GM18520 (cell line): ENCODE measurements around the gene WIPI1.
"Not testable (repeated sequence)": the region's sequence is repeated elsewhere in the genome, so short reads cannot be mapped to it uniquely, and the experiment has no call there.

Experiments
- ATAC-seq: cut with Tn5 transposase; IDR thresholded peaks from one replicate; pipeline ENCODE4 v1.9.1; 2021; ENCODE audit not compliant: unreplicated experiment

WIPI1 gene

GRCh38 chr17:68457168-68457538 lies at the start of gene WIPI1:
Gene WIPI1, minus strand, starts transcription at chr17:68457496. Its CDS starts 75 bp downstream, at chr17:68457421.
- peak; percentile 7 for ATAC-seq

GRCh38 chr17:68505951-68506350 lies 48.7 kb upstream of the WIPI1 start:
- no peak for ATAC-seq

- ATAC-seq, result no peak
These were observed 43.8 kb upstream of the WIPI1 start for GRCh38 chr17:68501074-68501473.

- ATAC-seq, result no peak
These were observed 42.3 kb upstream of the WIPI1 start for GRCh38 chr17:68499587-68499986.

GRCh38 chr17:68498479-68499326 lies 41.4 kb upstream of the WIPI1 start:
- no peak for ATAC-seq

GRCh38 chr17:68497885-68498319 lies 40.6 kb upstream of the WIPI1 start:
- peak; percentile 90 for ATAC-seq

- ATAC-seq, result no peak
These were observed 37.8 kb upstream of the WIPI1 start for GRCh38 chr17:68495081-68495480.

GRCh38 chr17:68492394-68493054 lies 35.2 kb upstream of the WIPI1 start:
- not testable (repeated sequence) for ATAC-seq

GRCh38 chr17:68491381-68492231 lies 34.3 kb upstream of the WIPI1 start:
- no peak for ATAC-seq

GRCh38 chr17:68489919-68490318 lies 32.6 kb upstream of the WIPI1 start:
- ATAC-seq, result no peak

- ATAC-seq, result no peak
These were observed 27.2 kb upstream of the WIPI1 start for GRCh38 chr17:68484458-68484857.

- no peak for ATAC-seq
These were observed 25.3 kb upstream of the WIPI1 start for GRCh38 chr17:68482576-68483041.

- ATAC-seq, result no peak
These were observed 23.6 kb upstream of the WIPI1 start for GRCh38 chr17:68480885-68481284.

GRCh38 chr17:68470961-68471360 lies 13.7 kb upstream of the WIPI1 start:
- ATAC-seq, result no peak

GRCh38 chr17:68468788-68469187 lies 11.5 kb upstream of the WIPI1 start:
- no peak for ATAC-seq

GRCh38 chr17:68468334-68468733 lies 11.0 kb upstream of the WIPI1 start:
- no peak for ATAC-seq

GRCh38 chr17:68463211-68464019 lies 6.1 kb upstream of the WIPI1 start:
- no peak for ATAC-seq

- no peak for ATAC-seq
These were observed 5.3 kb upstream of the WIPI1 start for GRCh38 chr17:68462381-68463210.

- ATAC-seq, result no peak
These were observed 4.3 kb upstream of the WIPI1 start for GRCh38 chr17:68461589-68461988.

- no peak for ATAC-seq
These were observed 3.8 kb upstream of the WIPI1 start for GRCh38 chr17:68461122-68461539.
